Measurements from ENCODE around the gene VSIG8.

GRCh38 chr1:159835356-159835755 is 27.1 kb downstream of the VSIG8 start:
- TF ChIP-seq YY1 (IDR thresholded peaks at IDR 0.05; ENCODE audit: insufficient read depth, insufficient read length) (no peak), SUZ12 (IDR thresholded peaks at IDR 0.05; ENCODE audit: extremely low read depth, insufficient read depth, insufficient read length) (no peak), ZNF274 (IDR thresholded peaks at IDR 0.05; ENCODE audit: low read depth, low read length) (no peak)
